ENCODE data around the gene RGS13.

Gene RGS13

GRCh38 chr1:192635939-192636338, at the start of gene RGS13:
TSS of gene RGS13 (plus strand) at chr1:192636147. CDS start at chr1:192644335, 8,188 bp downstream.
- DNase-seq: no peak

- no peak for DNase-seq
These were observed 48.3 kb upstream of the RGS13 start for GRCh38 chr1:192587386-192588266.

- DNase-seq: no peak
These were observed 47.4 kb upstream of the RGS13 start for GRCh38 chr1:192588546-192588945.

- DNase-seq: no peak
These were observed 46.1 kb upstream of the RGS13 start for GRCh38 chr1:192589813-192590212.

GRCh38 chr1:192592517-192592916, 43.4 kb upstream of the RGS13 start:
- no peak for DNase-seq

- no peak for DNase-seq
These were observed 42.8 kb upstream of the RGS13 start for GRCh38 chr1:192592981-192593708.

GRCh38 chr1:192595299-192595698, 40.6 kb upstream of the RGS13 start:
- no peak for DNase-seq

- no peak for DNase-seq
These were observed 37.4 kb upstream of the RGS13 start for GRCh38 chr1:192598589-192598988.

GRCh38 chr1:192600275-192600674, 35.7 kb upstream of the RGS13 start:
- DNase-seq: no peak

- DNase-seq: no peak
These were observed 34.8 kb upstream of the RGS13 start for GRCh38 chr1:192601143-192601542.

GRCh38 chr1:192601567-192601966, 34.4 kb upstream of the RGS13 start:
- DNase-seq: no peak

- DNase-seq: no peak
These were observed 33.2 kb upstream of the RGS13 start for GRCh38 chr1:192602757-192603156.

GRCh38 chr1:192603218-192603787, 32.6 kb upstream of the RGS13 start:
- DNase-seq: no peak

- no peak for DNase-seq
These were observed 30.8 kb upstream of the RGS13 start for GRCh38 chr1:192604979-192605620.

GRCh38 chr1:192608671-192609070, 27.3 kb upstream of the RGS13 start:
- no peak for DNase-seq

GRCh38 chr1:192609110-192610079, 26.6 kb upstream of the RGS13 start:
- no peak for DNase-seq

- no peak for DNase-seq
These were observed 25.6 kb upstream of the RGS13 start for GRCh38 chr1:192610112-192610889.

- DNase-seq: no peak
These were observed 20.9 kb upstream of the RGS13 start for GRCh38 chr1:192615055-192615454.

- DNase-seq: no peak
These were observed 15.8 kb upstream of the RGS13 start for GRCh38 chr1:192620071-192620635.

- no peak for DNase-seq
These were observed 9.4 kb upstream of the RGS13 start for GRCh38 chr1:192626366-192627179.

Data from right forelimb (tissue), 1 donor.